ENCODE measurements around the gene EFNA5.

DNA sequence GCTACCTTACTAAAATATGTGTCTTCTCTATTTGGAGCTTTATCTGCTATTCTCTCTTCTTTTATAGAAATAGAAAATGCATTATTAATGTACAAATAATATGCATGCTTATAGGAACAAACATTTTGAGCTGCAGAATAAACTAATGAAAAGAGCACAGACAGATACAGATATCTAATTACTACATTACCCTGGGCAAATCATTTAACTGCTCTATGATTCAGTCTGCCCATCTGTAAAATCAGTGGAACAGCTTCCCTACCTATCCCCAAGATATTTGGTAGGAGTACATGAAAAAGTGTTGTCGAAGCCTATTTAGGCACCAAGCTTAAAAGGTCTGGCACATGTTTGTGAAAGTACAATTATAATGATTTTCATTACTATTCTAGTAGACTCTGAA lies 166.3 kb downstream of the EFNA5 start:
- TF ChIP-seq, protein P1, sequence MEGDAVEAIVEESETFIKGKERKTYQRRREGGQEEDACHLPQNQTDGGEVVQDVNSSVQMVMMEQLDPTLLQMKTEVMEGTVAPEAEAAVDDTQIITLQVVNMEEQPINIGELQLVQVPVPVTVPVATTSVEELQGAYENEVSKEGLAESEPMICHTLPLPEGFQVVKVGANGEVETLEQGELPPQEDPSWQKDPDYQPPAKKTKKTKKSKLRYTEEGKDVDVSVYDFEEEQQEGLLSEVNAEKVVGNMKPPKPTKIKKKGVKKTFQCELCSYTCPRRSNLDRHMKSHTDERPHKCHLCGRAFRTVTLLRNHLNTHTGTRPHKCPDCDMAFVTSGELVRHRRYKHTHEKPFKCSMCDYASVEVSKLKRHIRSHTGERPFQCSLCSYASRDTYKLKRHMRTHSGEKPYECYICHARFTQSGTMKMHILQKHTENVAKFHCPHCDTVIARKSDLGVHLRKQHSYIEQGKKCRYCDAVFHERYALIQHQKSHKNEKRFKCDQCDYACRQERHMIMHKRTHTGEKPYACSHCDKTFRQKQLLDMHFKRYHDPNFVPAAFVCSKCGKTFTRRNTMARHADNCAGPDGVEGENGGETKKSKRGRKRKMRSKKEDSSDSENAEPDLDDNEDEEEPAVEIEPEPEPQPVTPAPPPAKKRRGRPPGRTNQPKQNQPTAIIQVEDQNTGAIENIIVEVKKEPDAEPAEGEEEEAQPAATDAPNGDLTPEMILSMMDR (IDR thresholded peaks at IDR 0.05) = no peak
- TF ChIP-seq POLR2A (IDR thresholded peaks at IDR 0.05) = no peak

Data from esophagus squamous epithelium (tissue), 4 donors.